K562 (cell line): ENCODE measurements around the gene TM7SF3. TPM values are rescaled to one million over a fixed set of nuclear protein-coding genes. Genes with fewer than 3 reads are reported as not detected.

Experiments used
- ATAC-seq: fragments of 200-7000 bp; cut with Tn5 transposase; 3 replicates; pipeline ENCODE4 v1.9.1; 2020; ENCODE audit warnings: moderate library complexity
- BruUV-seq: library from RNA; stranded (reverse); fragments of 400-500 nt; replicated peaks from 2 replicates; lab custom pipeline; 2021; lab: Mats Ljungman, UMichigan
- CTCF ChIA-PET: fragments of 300-600 bp; formaldehyde crosslinking; extraction: SDS; loops from one replicate; lab custom pipeline; 2021; ENCODE audit warnings: low intra/inter-chr PET ratio; lab: Yijun Ruan, JAX
- POLR2A ChIA-PET: fragments of 300-600, 350-650 bp; sonication (Branson Sonifier 250); formaldehyde crosslinking; extraction: SDS; loops from one replicate; lab custom pipeline; 2021; ENCODE audit warnings: antibody characterized with exemption, inconsistent platforms; lab: Yijun Ruan, JAX
- DNase-seq, 4 experiments: peaks; one replicate each; pipeline versions ENCODE4 v3.0.0 to v3.0.0-alpha.2; 2011 to 2018; ENCODE audit warnings: low spot score in 3 of 4, mixed read lengths in 3 of 4; ENCODE audit errors: extremely low read depth in 1 of 4
- FAIRE-seq: peaks from 2 replicates; lab custom pipeline; 2011; peaks lifted over from hg19 to GRCh38; lab: Jason Lieb, UNC
- H2AFZ ChIP-seq: 2 replicates; pipeline ENCODE4 v1.6.0; 2011; ENCODE audit warnings: low read depth, low read length, control low read depth, inconsistent platforms
- H3K27ac ChIP-seq: fragments of 200-600 bp; 3 replicates; pipeline ENCODE4 v1.8.0; 2011; ENCODE audit warnings: low read depth, mild to moderate bottlenecking, control low read depth, inconsistent platforms, low read length, moderate library complexity, mixed read lengths; ENCODE audit errors: extremely low read depth
- H3K27me3 ChIP-seq, 2 experiments: fragments of 300-600 bp in 1 of 2; 2 replicates in 1 of 2; 3 replicates in 1 of 2; pipeline versions ENCODE4 v1.6.0 to v1.8.0; 2011; ENCODE audit warnings: inconsistent platforms in 2 of 2, low read length in 2 of 2, mild to moderate bottlenecking in 1 of 2, mixed read lengths in 1 of 2, moderate library complexity in 1 of 2; ENCODE audit not compliant: control insufficient read depth in 2 of 2, insufficient read depth in 2 of 2
- H3K36me3 ChIP-seq: fragments of 300-600 bp; 3 replicates; pipeline ENCODE4 v1.8.0; 2011; ENCODE audit warnings: mild to moderate bottlenecking, low read length, inconsistent platforms; ENCODE audit not compliant: control insufficient read depth, insufficient read depth
- H3K4me1 ChIP-seq, 2 experiments: fragments of 200-600 bp in 1 of 2; replicated peaks in 1 of 2; 2 replicates in 1 of 2; 3 replicates in 1 of 2; pipeline versions ENCODE4 v1.5.1 to v1.8.0; 2011; ENCODE audit warnings: inconsistent platforms in 2 of 2, low read length in 2 of 2, mild to moderate bottlenecking in 1 of 2, mixed read lengths in 1 of 2, moderate library complexity in 1 of 2; ENCODE audit not compliant: control insufficient read depth in 2 of 2, insufficient read depth in 2 of 2
- H3K4me2 ChIP-seq: 2 replicates; pipeline ENCODE4 v1.6.1; 2011; ENCODE audit warnings: low read length, control low read depth, inconsistent platforms, mixed read lengths; ENCODE audit not compliant: insufficient read depth
- H3K4me3 ChIP-seq: fragments of 200-600 bp; sonication (generic), shearing (Covaris generic); 2 replicates; pipeline ENCODE4 v1.5.1; 2016; ENCODE audit warnings: control low read depth, inconsistent platforms
- H3K79me2 ChIP-seq: fragments of 200-600 bp; 3 replicates; pipeline ENCODE4 v1.8.0; 2011; ENCODE audit warnings: low read length, inconsistent platforms; ENCODE audit not compliant: control insufficient read depth, insufficient read depth
- H3K9ac ChIP-seq, 2 experiments: 2 replicates each; pipeline versions ENCODE4 v1.6.0 to v1.6.1; 2011; ENCODE audit warnings: low read depth in 2 of 2, low read length in 2 of 2, control low read depth in 1 of 2, inconsistent platforms in 1 of 2, mild to moderate bottlenecking in 1 of 2, mixed read lengths in 1 of 2; ENCODE audit not compliant: insufficient read depth in 1 of 2
- H3K9me1 ChIP-seq: one replicate; pipeline ENCODE4 v1.6.0; 2011; ENCODE audit warnings: inconsistent platforms, mild to moderate bottlenecking, low read length, moderate library complexity; ENCODE audit not compliant: control insufficient read depth, insufficient read depth
- H3K9me3 ChIP-seq: replicated peaks from 2 replicates; pipeline ENCODE4 v1.5.1; 2011; ENCODE audit warnings: low read depth, low read length, inconsistent platforms; ENCODE audit not compliant: control insufficient read depth, insufficient read depth
- H4K20me1 ChIP-seq: replicated peaks from 2 replicates; pipeline ENCODE4 v1.6.1; 2011; ENCODE audit warnings: low read length, inconsistent platforms, mixed read lengths; ENCODE audit not compliant: control insufficient read depth, insufficient read depth
- ADNP ChIP-seq: fragments of 200-800 bp; sonication (Bioruptor generic); IDR thresholded peaks from 2 replicates; pipeline ENCODE4 v1.6.1; 2016; ENCODE audit warnings: missing genetic modification characterization, missing compliant biosample characterization
- BRCA1 ChIP-seq, 2 experiments: fragments of 450-650 bp in 1 of 2; sonication (generic) in 1 of 2; formaldehyde crosslinking in 1 of 2; IDR thresholded peaks; 2 replicates each; pipeline versions ENCODE4 v1.5.0 to v1.6.1; 2017 to 2020; ENCODE audit warnings: mild to moderate bottlenecking in 1 of 2, missing genetic modification reagents in 1 of 2
- CBX1 ChIP-seq: sonication (generic); IDR thresholded peaks from 2 replicates; pipeline ENCODE4 v1.6.1; 2016; ENCODE audit warnings: antibody characterized with exemption, low read depth, mild to moderate bottlenecking
- ETS2 ChIP-seq: IDR thresholded peaks from 2 replicates; pipeline ENCODE4 v1.6.1; 2016; ENCODE audit warnings: borderline replicate concordance, missing genetic modification characterization, mild to moderate bottlenecking, moderate library complexity, missing compliant biosample characterization; ENCODE audit not compliant: poor library complexity, severe bottlenecking
- HDAC2 ChIP-seq: fragments of 450-650 bp; IDR thresholded peaks from 2 replicates; pipeline ENCODE4 v1.6.1; 2016; ENCODE audit warnings: mild to moderate bottlenecking
- JUN ChIP-seq, 2 experiments: sonication (generic) in 1 of 2; formaldehyde crosslinking in 1 of 2; IDR thresholded peaks; 2 replicates each; pipeline versions ENCODE4 v1.6.1 to v1.8.0; 2012 to 2022; ENCODE audit warnings: borderline replicate concordance in 2 of 2, mild to moderate bottlenecking in 2 of 2, improper control_type of control experiment in 1 of 2, low read depth in 1 of 2, low read length in 1 of 2, missing genetic modification reagents in 1 of 2
- NFIC ChIP-seq: fragments of 450-650 bp; IDR thresholded peaks from 2 replicates; pipeline ENCODE4 v1.6.1; 2017; ENCODE audit warnings: mild to moderate bottlenecking, inconsistent platforms
- SNRNP70 ChIP-seq: fragments of 200-400 bp; formaldehyde crosslinking; optimal IDR thresholded peaks from 2 replicates; pipeline ENCODE3; 2017; ENCODE audit warnings: low read depth, low read length
- SOX6 ChIP-seq: fragments of 450-650 bp; IDR thresholded peaks from 2 replicates; pipeline ENCODE4 v1.6.1; 2014; ENCODE audit warnings: mild to moderate bottlenecking
- ZNF263 ChIP-seq: sonication (generic); formaldehyde crosslinking; IDR thresholded peaks from 2 replicates; pipeline ENCODE4 v1.8.0; 2022; ENCODE audit warnings: mild to moderate bottlenecking, missing genetic modification reagents, borderline replicate concordance
- ZNF408 ChIP-seq: fragments of 250-450 bp; sonication (Bioruptor Pico); IDR thresholded peaks from 2 replicates; pipeline ENCODE4 v1.4.0; 2020; ENCODE audit warnings: low read depth, mild to moderate bottlenecking, moderate library complexity
- ZNF57 ChIP-seq: fragments of 450-650 bp; formaldehyde crosslinking; IDR thresholded peaks from 2 replicates; pipeline ENCODE4 v1.4.0; 2020; ENCODE audit warnings: mild to moderate bottlenecking, moderate library complexity
- ZNF785 ChIP-seq: fragments of 250-450 bp; sonication (Bioruptor Pico); IDR thresholded peaks from 2 replicates; pipeline ENCODE4 v1.4.0; 2020; ENCODE audit warnings: mild to moderate bottlenecking
- WGBS: fragments of 100-300 bp; shearing (Covaris generic); methylation state at CpG from one replicate; pipeline ENCODE4 v1.1.6; 2016; ENCODE audit warnings: low coverage, mixed read lengths; ENCODE audit not compliant: insufficient coverage; ENCODE audit errors: missing lambda C conversion rate; 5-methylcytosine and 5-hydroxymethylcytosine counted together
- in situ Hi-C: fragments of 300-500 bp; cut with MboI; formaldehyde crosslinking; loops from 4 replicates; pipeline ENCODE4 v1.15.0; 2018; ENCODE audit warnings: inconsistent platforms, mixed read lengths
- intact Hi-C: fragments of 100-400 bp; cut with micrococcal nuclease; formaldehyde crosslinking; loops from 2 replicates; pipeline ENCODE4 v1.14.2; 2022
- polyA plus RNA-seq, 8 experiments: library from polyadenylated mRNA; depleted of rRNA in 4 of 8; stranded (reverse) in 5 of 8; unstranded in 3 of 8; fragments of >200 nt; fragmentation: Nextera tagmentation in 2 of 8; fragmentation: Illumina TruSeq in 1 of 8; extraction: Ambion mirVana in 2 of 8; extraction: Trizol in 1 of 8; gene quantifications; 2 replicates each; pipeline versions ENCODE4 v1.2.1 to v1.2.3, GENCODE V29; 2011 to 2014; ENCODE audit warnings: inconsistent platforms in 1 of 8, missing spikeins in 1 of 8
- total RNA-seq, 7 experiments: library from RNA; depleted of rRNA in 6 of 7; stranded (reverse); fragments of >200 nt in 6 of 7; fragmentation: Illumina TruSeq in 2 of 7; extraction: Trizol in 2 of 7; gene quantifications; 2 replicates each; pipeline versions ENCODE4 v1.2.1 to v1.2.3, GENCODE V29; 2011 to 2021; ENCODE audit warnings: low replicate concordance in 1 of 7
- TF ChIP-seq, protein P1 (sequence below), 2 experiments: fragments of 450-650 bp; IDR thresholded peaks; 2 replicates each; pipeline ENCODE4 v1.6.1; 2016
- TF ChIP-seq, protein P2 (sequence below): fragments of 200-800 bp; sonication (Bioruptor generic); IDR thresholded peaks from 2 replicates; pipeline ENCODE4 v1.6.1; 2017; ENCODE audit warnings: missing genetic modification characterization, missing compliant biosample characterization
- TF ChIP-seq, protein P3 (sequence below): fragments of 250-450 bp; sonication (Bioruptor Pico); IDR thresholded peaks from 2 replicates; pipeline ENCODE4 v1.8.0; 2021; ENCODE audit warnings: mild to moderate bottlenecking, moderate library complexity

TM7SF3 gene
- total and polyA plus RNA-seq, 9 of the 15 experiments (the other 6 are each of a cell fraction or from before 2014, with no cell fraction given), result 9.3 to 90.4 (median 24.8) TPM

DNA sequence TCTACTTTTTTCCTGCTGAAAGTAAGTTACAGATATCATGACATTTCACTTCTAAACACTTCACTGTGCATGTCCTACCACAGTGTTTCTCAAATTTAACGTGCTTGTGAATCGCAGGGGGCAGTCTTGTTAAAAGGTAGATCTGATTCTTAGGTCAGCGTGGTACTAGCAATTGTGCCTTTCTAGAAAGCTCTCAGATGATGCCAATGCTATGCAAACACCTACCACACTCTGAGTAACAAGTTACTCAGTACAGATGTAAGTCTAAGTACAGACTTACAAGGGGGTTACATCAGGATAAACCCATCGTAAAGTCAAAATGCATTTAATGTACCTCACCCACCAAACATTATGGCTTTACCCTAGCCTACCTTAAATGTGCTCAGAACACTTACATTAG is 22.4 kb downstream of the TM7SF3 start:
- H4K20me1 ChIP-seq, result no peaks in the 10 kb centered on the region
- POLR2A ChIA-PET, result no interaction called here
- 86% methylated on average over 4 of the region's 4 CpGs for WGBS
- no peaks in the 10 kb centered on the region for H3K9me1 ChIP-seq
- no peak overlapping the region for H3K9ac ChIP-seq
- in situ Hi-C loops, result no loop called here
- H3K79me2 ChIP-seq, result no peaks in the 10 kb centered on the region
- no peak overlapping the region for H2AFZ ChIP-seq
- CTCF ChIA-PET, result no interaction called here
- no peak overlapping the region for H3K27ac ChIP-seq
- DNase-seq (no peak), ATAC-seq (no peak), FAIRE-seq (peak; percentile 6)
- no peaks in the 10 kb centered on the region for H3K4me1 ChIP-seq
- no peak for TF ChIP-seq JUN (IDR thresholded peaks at IDR 0.05; ENCODE audit: borderline replicate concordance, low read depth, low read length)
- no peak for TF ChIP-seq JUN (CRISPR knock-in tag; IDR thresholded peaks at IDR 0.05; ENCODE audit: borderline replicate concordance)
- TF ChIP-seq ETS2 (tag), result no peak
- no peak for TF ChIP-seq BRCA1 (IDR thresholded peaks at IDR 0.05)
- TF ChIP-seq BRCA1 (CRISPR knock-in tag; IDR thresholded peaks at IDR 0.05), result no peak
- TF ChIP-seq HDAC2, result no peak
- TF ChIP-seq ZNF785, result no peak
- TF ChIP-seq, protein P1, sequence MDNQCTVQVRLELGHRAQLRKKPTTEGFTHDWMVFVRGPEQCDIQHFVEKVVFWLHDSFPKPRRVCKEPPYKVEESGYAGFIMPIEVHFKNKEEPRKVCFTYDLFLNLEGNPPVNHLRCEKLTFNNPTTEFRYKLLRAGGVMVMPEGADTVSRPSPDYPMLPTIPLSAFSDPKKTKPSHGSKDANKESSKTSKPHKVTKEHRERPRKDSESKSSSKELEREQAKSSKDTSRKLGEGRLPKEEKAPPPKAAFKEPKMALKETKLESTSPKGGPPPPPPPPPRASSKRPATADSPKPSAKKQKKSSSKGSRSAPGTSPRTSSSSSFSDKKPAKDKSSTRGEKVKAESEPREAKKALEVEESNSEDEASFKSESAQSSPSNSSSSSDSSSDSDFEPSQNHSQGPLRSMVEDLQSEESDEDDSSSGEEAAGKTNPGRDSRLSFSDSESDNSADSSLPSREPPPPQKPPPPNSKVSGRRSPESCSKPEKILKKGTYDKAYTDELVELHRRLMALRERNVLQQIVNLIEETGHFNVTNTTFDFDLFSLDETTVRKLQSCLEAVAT (IDR thresholded peaks at IDR 0.05), result no peak
- no peak for TF ChIP-seq ADNP (tag)
- TF ChIP-seq, protein P2, sequence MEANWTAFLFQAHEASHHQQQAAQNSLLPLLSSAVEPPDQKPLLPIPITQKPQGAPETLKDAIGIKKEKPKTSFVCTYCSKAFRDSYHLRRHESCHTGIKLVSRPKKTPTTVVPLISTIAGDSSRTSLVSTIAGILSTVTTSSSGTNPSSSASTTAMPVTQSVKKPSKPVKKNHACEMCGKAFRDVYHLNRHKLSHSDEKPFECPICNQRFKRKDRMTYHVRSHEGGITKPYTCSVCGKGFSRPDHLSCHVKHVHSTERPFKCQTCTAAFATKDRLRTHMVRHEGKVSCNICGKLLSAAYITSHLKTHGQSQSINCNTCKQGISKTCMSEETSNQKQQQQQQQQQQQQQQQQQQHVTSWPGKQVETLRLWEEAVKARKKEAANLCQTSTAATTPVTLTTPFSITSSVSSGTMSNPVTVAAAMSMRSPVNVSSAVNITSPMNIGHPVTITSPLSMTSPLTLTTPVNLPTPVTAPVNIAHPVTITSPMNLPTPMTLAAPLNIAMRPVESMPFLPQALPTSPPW (CRISPR knock-in tag), result no peak
- TF ChIP-seq, protein P3, sequence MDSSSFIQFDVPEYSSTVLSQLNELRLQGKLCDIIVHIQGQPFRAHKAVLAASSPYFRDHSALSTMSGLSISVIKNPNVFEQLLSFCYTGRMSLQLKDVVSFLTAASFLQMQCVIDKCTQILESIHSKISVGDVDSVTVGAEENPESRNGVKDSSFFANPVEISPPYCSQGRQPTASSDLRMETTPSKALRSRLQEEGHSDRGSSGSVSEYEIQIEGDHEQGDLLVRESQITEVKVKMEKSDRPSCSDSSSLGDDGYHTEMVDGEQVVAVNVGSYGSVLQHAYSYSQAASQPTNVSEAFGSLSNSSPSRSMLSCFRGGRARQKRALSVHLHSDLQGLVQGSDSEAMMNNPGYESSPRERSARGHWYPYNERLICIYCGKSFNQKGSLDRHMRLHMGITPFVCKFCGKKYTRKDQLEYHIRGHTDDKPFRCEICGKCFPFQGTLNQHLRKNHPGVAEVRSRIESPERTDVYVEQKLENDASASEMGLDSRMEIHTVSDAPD, result no peak
- TF ChIP-seq NFIC, result no peak
- no peak for TF ChIP-seq ZNF57 (CRISPR knock-in tag)
- no peak for TF ChIP-seq ZNF263 (CRISPR knock-in tag)
- no peak for TF ChIP-seq CBX1
- no peak for TF ChIP-seq SNRNP70
- no peak for TF ChIP-seq SOX6
- TF ChIP-seq ZNF408, result no peak
- no peaks in the 10 kb centered on the region for H3K9me3 ChIP-seq
- no peaks in the 10 kb centered on the region for H3K27me3 ChIP-seq
- H3K4me3 ChIP-seq, result no peak overlapping the region
- H3K4me2 ChIP-seq, result no peak overlapping the region
- intact Hi-C loops, result no loop called here
- no TSS peak for BruUV-seq
- peaks cover 34% of the 10 kb centered on the region for H3K36me3 ChIP-seq
